Astrocyte (in vitro differentiated cells and primary cell): ENCODE data around the gene BCKDHB. TPM values are rescaled to one million over a fixed set of nuclear protein-coding genes. Genes with fewer than 3 reads are reported as not detected.

ENCODE experiments used
- DNase-seq: peaks from one replicate; pipeline ENCODE4 v3.0.0-alpha.2; 2010; ENCODE audit warnings: low read depth
- FAIRE-seq: peaks from 2 replicates; lab custom pipeline; 2011; peaks lifted over from hg19 to GRCh38; lab: Jason Lieb, UNC
- H2AFZ ChIP-seq: 2 replicates; pipeline ENCODE4 v1.6.0; 2012; ENCODE audit warnings: low read depth, low read length, inconsistent platforms
- H3K27ac ChIP-seq: 2 replicates; pipeline ENCODE4 v1.5.1; 2011; ENCODE audit warnings: low read depth, low read length, inconsistent platforms
- H3K27me3 ChIP-seq: 2 replicates; pipeline ENCODE4 v1.6.0; 2011; ENCODE audit warnings: low read length, inconsistent platforms; ENCODE audit not compliant: insufficient read depth
- H3K36me3 ChIP-seq: 2 replicates; pipeline ENCODE4 v1.5.1; 2011; ENCODE audit warnings: low read length, inconsistent platforms; ENCODE audit not compliant: insufficient read depth
- H3K4me1 ChIP-seq: 2 replicates; pipeline ENCODE4 v1.5.1; 2011; ENCODE audit warnings: low read length, inconsistent platforms; ENCODE audit not compliant: insufficient read depth
- H3K4me2 ChIP-seq: 2 replicates; pipeline ENCODE4 v1.6.0; 2012; ENCODE audit warnings: low read length, inconsistent platforms
- H3K4me3 ChIP-seq: 2 replicates; pipeline ENCODE4 v1.5.1; 2011; ENCODE audit warnings: low read depth, mild to moderate bottlenecking, low read length, inconsistent platforms; ENCODE audit not compliant: insufficient read depth
- H3K79me2 ChIP-seq: 2 replicates; pipeline ENCODE4 v1.6.0; 2012; ENCODE audit warnings: mild to moderate bottlenecking, low read length, inconsistent platforms; ENCODE audit not compliant: insufficient read depth
- H3K9ac ChIP-seq: 2 replicates; pipeline ENCODE4 v1.6.0; 2012; ENCODE audit warnings: mild to moderate bottlenecking, low read length, inconsistent platforms
- H3K9me3 ChIP-seq: 2 replicates; pipeline ENCODE4 v1.5.1; 2012; ENCODE audit warnings: low read depth, mild to moderate bottlenecking, low read length, inconsistent platforms; ENCODE audit not compliant: insufficient read depth
- H4K20me1 ChIP-seq: 2 replicates; pipeline ENCODE4 v1.6.0; 2012; ENCODE audit warnings: low read length, inconsistent platforms; ENCODE audit not compliant: insufficient read depth
- H3K27ac Mint-ChIP-seq: one replicate; pipeline ENCODE4 v1.8.0; 2021; ENCODE audit warnings: mild to moderate bottlenecking, mixed read lengths; ENCODE audit not compliant: unreplicated experiment
- H3K27me3 Mint-ChIP-seq: one replicate; pipeline ENCODE4 v1.8.0; 2021; ENCODE audit warnings: low read depth, mixed read lengths; ENCODE audit not compliant: unreplicated experiment
- H3K36me3 Mint-ChIP-seq: one replicate; pipeline ENCODE4 v1.8.0; 2021; ENCODE audit warnings: low read depth, mixed read lengths; ENCODE audit not compliant: unreplicated experiment
- H3K4me1 Mint-ChIP-seq: one replicate; pipeline ENCODE4 v1.8.0; 2021; ENCODE audit warnings: low read depth, mixed read lengths; ENCODE audit not compliant: unreplicated experiment
- H3K4me3 Mint-ChIP-seq: one replicate; pipeline ENCODE4 v1.8.0; 2021; ENCODE audit warnings: mild to moderate bottlenecking, moderate library complexity, mixed read lengths; ENCODE audit not compliant: unreplicated experiment
- H3K9me3 Mint-ChIP-seq: one replicate; pipeline ENCODE4 v1.8.0; 2021; ENCODE audit warnings: mild to moderate bottlenecking, mixed read lengths; ENCODE audit not compliant: unreplicated experiment
- EZH2 ChIP-seq: IDR thresholded peaks from 2 replicates; pipeline ENCODE4 v1.6.1; 2012; ENCODE audit warnings: mild to moderate bottlenecking, low read length, inconsistent platforms; ENCODE audit not compliant: insufficient read depth
- total RNA-seq: library from RNA; stranded (reverse); gene quantifications from 2 replicates; pipeline ENCODE4 v1.2.1, GENCODE V29; 2021
- TF ChIP-seq, protein P1 (sequence below): IDR thresholded peaks from 2 replicates; pipeline ENCODE4 v1.5.1; 2011; ENCODE audit warnings: low read depth, mild to moderate bottlenecking, inconsistent platforms, low read length, moderate library complexity; ENCODE audit not compliant: insufficient read depth

Gene BCKDHB
- total RNA-seq, 1 donor from 2014 or later, result 18.4 TPM

DNA sequence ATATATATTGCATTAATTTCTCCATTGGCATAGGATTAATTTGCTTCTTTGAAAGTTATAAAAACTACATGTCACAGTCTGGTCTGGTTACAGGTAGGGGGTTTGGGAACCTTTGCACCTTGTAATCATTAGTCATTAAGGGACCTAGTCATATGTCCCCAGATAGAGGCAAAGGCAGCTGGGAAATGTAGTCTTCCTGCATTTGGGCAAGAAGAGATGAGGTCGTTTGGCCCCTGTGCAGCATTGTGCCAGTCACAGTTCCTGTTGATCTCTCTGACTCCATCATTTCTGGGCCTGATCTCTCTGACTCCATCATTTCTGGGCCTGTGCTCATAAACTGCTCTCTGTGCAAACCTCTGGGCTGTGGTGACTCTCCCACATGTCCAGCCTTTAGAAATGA, 73.2 kb downstream of the BCKDHB start:
- H3K4me1 ChIP-seq, result peaks cover 14% of the 10 kb centered on the region
- Mint-ChIP-seq H3K4me3 (no peak overlapping the region), H3K27me3 (no peaks in the 10 kb centered on the region), H3K9me3 (no peaks in the 10 kb centered on the region), H3K27ac (no peak overlapping the region), H3K36me3 (no peaks in the 10 kb centered on the region), H3K4me1 (peaks cover 13% of the 10 kb centered on the region)
- FAIRE-seq (no peak), DNase-seq (no peak)
- no peak overlapping the region for H3K9ac ChIP-seq
- no peak overlapping the region for H3K4me3 ChIP-seq
- no peaks in the 10 kb centered on the region for H3K9me3 ChIP-seq
- no peak overlapping the region for H3K4me2 ChIP-seq
- H3K36me3 ChIP-seq, result no peaks in the 10 kb centered on the region
- no peak overlapping the region for H3K27ac ChIP-seq
- no peaks in the 10 kb centered on the region for H4K20me1 ChIP-seq
- TF ChIP-seq EZH2, result no peak
- H2AFZ ChIP-seq, result no peak overlapping the region
- no peaks in the 10 kb centered on the region for H3K27me3 ChIP-seq
- no peaks in the 10 kb centered on the region for H3K79me2 ChIP-seq

DNA sequence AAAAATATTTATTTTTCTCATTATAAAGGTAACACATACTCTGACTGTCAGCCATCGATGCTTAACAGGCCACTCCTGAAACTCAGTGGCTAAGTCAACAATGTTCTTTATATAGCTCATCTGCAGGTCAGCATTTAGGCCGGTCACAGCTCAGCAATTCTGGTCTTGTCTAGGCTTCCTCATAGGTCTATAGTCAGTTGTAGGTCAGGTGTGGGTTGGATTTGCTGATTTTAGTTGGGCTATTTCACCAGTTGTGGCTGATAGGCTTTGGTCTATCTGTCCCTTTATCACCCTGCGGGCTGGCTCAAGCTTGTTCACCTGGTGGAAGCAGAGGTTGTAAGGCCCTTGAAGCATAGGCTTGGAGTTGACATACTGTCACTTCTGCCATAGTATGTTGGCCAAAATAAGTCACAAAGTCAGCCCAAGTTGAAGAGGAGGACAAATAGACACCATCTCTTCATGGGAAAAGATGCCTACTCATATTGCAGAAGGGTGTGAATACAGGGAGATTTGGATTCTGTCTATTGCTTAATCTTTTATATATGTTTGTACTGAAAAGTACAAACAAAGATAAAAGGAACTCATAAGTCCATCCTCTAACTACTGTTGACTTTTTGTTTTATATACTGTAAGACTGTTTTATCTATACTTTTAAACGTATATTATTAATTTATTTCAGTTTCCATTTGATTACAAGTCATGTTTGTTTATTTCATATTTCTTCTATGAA, 75.0 kb downstream of the BCKDHB start:
- peaks cover 9% of the 10 kb centered on the region for H3K4me1 Mint-ChIP-seq
- peak overlapping the region; percentile 68 for H3K27ac ChIP-seq
- no peaks in the 10 kb centered on the region for H3K27me3 ChIP-seq
- H3K27ac Mint-ChIP-seq, result no peak overlapping the region
- H3K36me3 ChIP-seq, result no peaks in the 10 kb centered on the region
- no peak overlapping the region for H3K4me3 Mint-ChIP-seq
- TF ChIP-seq, protein P1, sequence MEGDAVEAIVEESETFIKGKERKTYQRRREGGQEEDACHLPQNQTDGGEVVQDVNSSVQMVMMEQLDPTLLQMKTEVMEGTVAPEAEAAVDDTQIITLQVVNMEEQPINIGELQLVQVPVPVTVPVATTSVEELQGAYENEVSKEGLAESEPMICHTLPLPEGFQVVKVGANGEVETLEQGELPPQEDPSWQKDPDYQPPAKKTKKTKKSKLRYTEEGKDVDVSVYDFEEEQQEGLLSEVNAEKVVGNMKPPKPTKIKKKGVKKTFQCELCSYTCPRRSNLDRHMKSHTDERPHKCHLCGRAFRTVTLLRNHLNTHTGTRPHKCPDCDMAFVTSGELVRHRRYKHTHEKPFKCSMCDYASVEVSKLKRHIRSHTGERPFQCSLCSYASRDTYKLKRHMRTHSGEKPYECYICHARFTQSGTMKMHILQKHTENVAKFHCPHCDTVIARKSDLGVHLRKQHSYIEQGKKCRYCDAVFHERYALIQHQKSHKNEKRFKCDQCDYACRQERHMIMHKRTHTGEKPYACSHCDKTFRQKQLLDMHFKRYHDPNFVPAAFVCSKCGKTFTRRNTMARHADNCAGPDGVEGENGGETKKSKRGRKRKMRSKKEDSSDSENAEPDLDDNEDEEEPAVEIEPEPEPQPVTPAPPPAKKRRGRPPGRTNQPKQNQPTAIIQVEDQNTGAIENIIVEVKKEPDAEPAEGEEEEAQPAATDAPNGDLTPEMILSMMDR, result no peak
- no peak for TF ChIP-seq EZH2
- H4K20me1 ChIP-seq, result no peaks in the 10 kb centered on the region
- no peaks in the 10 kb centered on the region for H3K27me3 Mint-ChIP-seq
- no peak overlapping the region for H3K4me3 ChIP-seq
- FAIRE-seq (no peak), DNase-seq (no peak)
- no peaks in the 10 kb centered on the region for H3K9me3 ChIP-seq
- peak overlapping the region; percentile 58 for H3K4me2 ChIP-seq
- H3K9me3 Mint-ChIP-seq, result no peaks in the 10 kb centered on the region
- H3K9ac ChIP-seq, result no peak overlapping the region
- no peak overlapping the region for H2AFZ ChIP-seq
- H3K36me3 Mint-ChIP-seq, result peaks cover 2% of the 10 kb centered on the region
- H3K79me2 ChIP-seq, result no peaks in the 10 kb centered on the region
- peaks cover 14% of the 10 kb centered on the region for H3K4me1 ChIP-seq

DNA sequence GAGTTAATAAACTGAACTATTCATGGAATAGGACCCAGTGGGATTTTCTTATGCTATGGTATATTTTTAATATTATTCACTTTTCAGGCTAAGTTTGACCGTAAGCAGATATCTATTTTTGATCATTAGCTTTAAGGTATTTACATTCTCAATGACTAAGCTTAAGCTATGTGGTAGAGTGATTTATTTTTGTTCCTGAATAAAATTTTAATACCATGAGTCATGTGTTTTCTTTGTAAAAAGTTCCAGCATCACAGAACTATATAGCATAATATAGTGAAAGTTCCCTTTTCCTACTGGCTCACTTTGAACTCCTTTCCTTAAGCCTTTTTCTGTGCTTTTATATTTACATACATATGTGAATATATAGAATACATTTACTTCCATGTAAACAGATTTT, 75.8 kb downstream of the BCKDHB start:
- H3K9me3 Mint-ChIP-seq, result no peaks in the 10 kb centered on the region
- peaks cover 13% of the 10 kb centered on the region for H3K4me1 Mint-ChIP-seq
- H3K27ac ChIP-seq, result peak overlapping the region; percentile 68
- no peaks in the 10 kb centered on the region for H3K9me3 ChIP-seq
- no peak overlapping the region for H3K27ac Mint-ChIP-seq
- H4K20me1 ChIP-seq, result no peaks in the 10 kb centered on the region
- H2AFZ ChIP-seq, result no peak overlapping the region
- H3K4me3 ChIP-seq, result no peak overlapping the region
- DNase-seq (peak; percentile 68), FAIRE-seq (peak; percentile 84)
- no peaks in the 10 kb centered on the region for H3K27me3 ChIP-seq
- H3K4me1 ChIP-seq, result peaks cover 14% of the 10 kb centered on the region
- H3K4me2 ChIP-seq, result peak overlapping the region; percentile 58
- peaks cover 2% of the 10 kb centered on the region for H3K36me3 Mint-ChIP-seq
- TF ChIP-seq, protein P1, result no peak
- TF ChIP-seq EZH2, result no peak
- H3K79me2 ChIP-seq, result no peaks in the 10 kb centered on the region
- no peaks in the 10 kb centered on the region for H3K36me3 ChIP-seq
- no peak overlapping the region for H3K9ac ChIP-seq
- no peak overlapping the region for H3K4me3 Mint-ChIP-seq
- no peaks in the 10 kb centered on the region for H3K27me3 Mint-ChIP-seq
